ENCODE data around the gene NT5C3A.
"Not testable (repeated sequence)": the region's sequence is repeated elsewhere in the genome, so short reads cannot be mapped to it uniquely, and the experiment has no call there.

Gene NT5C3A

GRCh38 chr7:33040803-33041516, 21.6 kb downstream of the NT5C3A start:
- peak; percentile 35 for DNase-seq

DNA sequence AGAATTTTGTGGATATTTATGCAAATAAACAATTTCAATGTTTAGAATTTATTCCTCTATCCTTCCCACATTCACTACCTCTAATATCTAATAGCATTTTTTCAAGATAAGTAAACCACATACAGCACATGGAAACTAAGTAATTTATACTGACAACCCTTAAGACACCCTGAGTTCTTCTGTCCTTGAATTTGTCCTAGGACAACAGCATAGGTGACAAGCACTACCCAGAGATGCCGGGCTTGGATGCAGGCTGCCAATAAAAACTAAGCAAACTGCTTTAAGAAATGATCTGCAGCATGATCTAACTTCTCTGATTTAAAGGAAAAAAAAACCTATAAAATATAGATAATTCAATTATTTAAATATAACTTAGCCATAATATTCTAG, 22.7 kb downstream of the NT5C3A start:
- no peak for DNase-seq

GRCh38 chr7:33039257-33039902, 23.2 kb downstream of the NT5C3A start:
- no peak for DNase-seq

DNA sequence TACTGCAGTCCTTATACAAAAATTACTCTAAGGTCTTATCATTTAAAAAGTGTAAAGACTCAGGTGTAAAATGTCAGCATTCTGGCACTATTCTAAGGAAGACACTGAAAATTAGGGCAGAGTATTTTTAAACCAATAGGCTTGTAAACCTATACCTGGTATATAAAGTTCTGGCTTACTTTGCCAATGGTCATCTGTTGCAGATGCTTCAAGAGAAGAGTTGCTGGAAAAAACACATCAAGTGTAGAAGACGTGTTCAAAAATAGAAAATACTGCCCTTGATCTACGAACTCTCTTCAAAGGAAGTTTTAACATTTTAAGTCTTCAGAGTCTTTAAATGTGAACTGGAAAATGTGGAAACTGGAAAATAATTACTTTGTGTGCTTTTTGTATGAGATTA, 23.9 kb downstream of the NT5C3A start:
- no peak for DNase-seq

DNA sequence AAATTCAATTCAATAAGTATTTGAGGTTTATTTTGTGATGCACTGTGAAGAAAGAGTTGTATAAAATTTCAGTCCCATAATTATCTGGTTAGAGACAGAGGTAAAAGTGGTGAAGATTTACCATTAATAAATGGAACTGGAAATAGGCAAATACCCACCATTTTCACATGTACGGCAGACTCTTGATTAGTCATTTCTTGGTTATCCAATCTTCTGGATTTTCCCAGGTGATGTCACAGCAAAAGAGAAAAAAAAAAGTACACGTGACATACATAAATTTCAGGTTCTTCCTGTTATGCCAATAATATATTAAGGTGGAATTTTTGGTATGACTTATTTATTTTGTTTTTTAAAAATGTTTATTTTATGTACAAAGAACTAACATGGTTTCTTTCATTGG, 26.8 kb downstream of the NT5C3A start:
- no peak for DNase-seq

DNA sequence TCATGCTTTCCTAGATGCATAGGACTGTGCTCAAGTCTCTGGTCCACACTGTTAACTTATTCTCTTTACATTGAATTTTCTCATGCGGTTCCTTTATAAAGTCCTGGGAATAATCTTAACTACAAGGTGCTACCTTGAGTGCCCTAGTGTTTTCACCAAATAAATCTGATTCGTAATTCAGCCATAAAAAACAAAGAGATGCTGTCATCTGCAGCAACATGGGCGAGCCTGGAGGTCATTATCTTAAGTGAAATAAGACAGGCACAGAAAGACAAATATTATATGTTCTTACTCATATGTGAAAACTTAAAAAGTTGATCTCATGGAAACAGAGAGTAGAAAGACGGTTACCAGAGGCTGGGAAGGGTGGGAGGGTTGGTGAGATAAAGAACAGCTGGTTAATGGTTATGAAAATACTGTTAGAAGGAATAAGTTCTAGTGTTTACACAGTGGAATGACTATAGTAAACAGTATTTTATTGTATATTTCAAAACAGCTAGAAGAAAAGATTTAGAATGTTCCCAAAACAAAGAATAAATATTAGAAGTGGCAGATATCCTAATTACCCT, 38.3 kb downstream of the NT5C3A start:
- no peak for DNase-seq

GRCh38 chr7:33012364-33012763, 50.2 kb downstream of the NT5C3A start:
- DNase-seq = no peak

- no peak for DNase-seq
These were observed 52.8 kb downstream of the NT5C3A start for GRCh38 chr7:33009734-33010133.

DNA sequence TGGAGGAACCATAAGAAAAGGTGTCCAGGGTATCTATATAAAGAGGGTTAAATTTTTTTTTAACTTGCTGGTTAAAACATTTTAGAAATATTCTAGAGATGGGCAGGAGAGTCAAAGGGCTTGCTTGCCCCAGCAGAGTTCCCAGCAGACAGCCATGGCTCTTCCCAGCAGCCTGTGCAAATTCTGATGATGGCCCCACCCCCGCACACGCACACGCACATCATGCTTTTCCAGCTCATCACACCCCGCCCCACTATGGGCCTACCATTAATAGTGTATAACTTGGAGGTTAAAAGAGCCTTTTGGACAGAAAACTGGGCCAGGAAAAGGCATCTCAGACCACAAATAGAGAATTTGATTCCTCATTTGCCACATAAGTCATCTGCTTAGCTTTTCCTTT, 56.9 kb downstream of the NT5C3A start:
- not testable (repeated sequence) for DNase-seq

GRCh38 chr7:33005193-33005592, 57.4 kb downstream of the NT5C3A start:
- not testable (repeated sequence) for DNase-seq

GRCh38 chr7:33004104-33004616, 58.4 kb downstream of the NT5C3A start:
- not testable (repeated sequence) for DNase-seq

- DNase-seq = not testable (repeated sequence)
These were observed 59.5 kb downstream of the NT5C3A start for GRCh38 chr7:33003111-33003510.

DNA sequence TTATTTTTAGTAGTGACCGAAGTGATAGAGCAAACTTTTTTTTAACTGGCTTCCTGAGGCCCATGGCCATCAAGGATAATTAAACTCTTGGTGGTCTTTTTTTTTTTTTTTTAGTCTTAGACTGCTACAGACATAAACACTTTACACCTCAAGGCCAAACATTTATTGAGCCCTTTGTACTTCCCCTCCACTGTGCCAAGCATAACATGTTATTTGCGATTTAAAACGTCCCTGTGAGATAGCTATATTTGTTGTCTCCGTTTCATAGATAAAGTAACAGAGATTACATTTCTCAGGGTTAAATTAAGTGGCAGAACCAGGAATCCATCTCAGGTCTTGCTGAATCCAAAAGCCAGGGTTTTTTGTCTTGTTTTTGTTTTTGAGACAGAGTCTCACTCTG, 63.2 kb downstream of the NT5C3A start:
- not testable (repeated sequence) for DNase-seq

- DNase-seq = not testable (repeated sequence)
These were observed 64.0 kb downstream of the NT5C3A start for GRCh38 chr7:32998361-32999171.

DNA sequence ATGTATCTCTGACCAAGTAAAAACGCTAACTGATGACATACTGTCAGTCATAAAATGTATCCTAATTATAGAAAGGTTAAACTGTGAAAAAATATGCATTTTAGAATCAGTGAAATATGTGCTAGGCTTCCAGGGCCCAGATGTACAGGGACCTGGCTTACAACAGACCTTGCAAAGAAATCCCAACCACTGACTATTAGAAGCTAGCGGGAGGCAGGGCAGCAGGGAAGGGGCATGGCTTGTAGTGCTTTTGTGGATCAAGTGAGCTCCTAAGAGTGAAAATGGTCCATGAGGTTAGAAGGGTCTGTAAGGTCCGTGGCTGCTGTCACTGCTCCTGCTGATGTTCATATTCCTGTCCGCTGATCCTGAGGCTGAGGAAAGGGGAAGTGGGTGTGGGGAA, 64.6 kb downstream of the NT5C3A start:
- DNase-seq = not testable (repeated sequence)

GRCh38 chr7:32992750-32993149, 69.8 kb downstream of the NT5C3A start:
- DNase-seq = not testable (repeated sequence)

GRCh38 chr7:32991975-32992700, 70.4 kb downstream of the NT5C3A start:
- DNase-seq = not testable (repeated sequence)

GRCh38 chr7:32991068-32991585, 71.4 kb downstream of the NT5C3A start:
- not testable (repeated sequence) for DNase-seq

- DNase-seq = not testable (repeated sequence)
These were observed 74.4 kb downstream of the NT5C3A start for GRCh38 chr7:32988148-32988547.

- not testable (repeated sequence) for DNase-seq
These were observed 82.7 kb downstream of the NT5C3A start for GRCh38 chr7:32979902-32980301.

GRCh38 chr7:32979246-32979645, 83.3 kb downstream of the NT5C3A start:
- DNase-seq = not testable (repeated sequence)

- not testable (repeated sequence) for DNase-seq
These were observed 85.4 kb downstream of the NT5C3A start for GRCh38 chr7:32977159-32977558.
